Measurements from ENCODE around the gene PRSS2.

- TF ChIP-seq CTCF (conservative IDR thresholded peaks at IDR 0.05 in 1 of 2, IDR thresholded peaks at IDR 0.05 in 1 of 2; ENCODE audit: extremely low read depth in 1 of 2, insufficient read depth in 1 of 2, low read depth in 1 of 2, low read length in 2 of 2) = no peak
- no peak for TF ChIP-seq EZH2 (IDR thresholded peaks at IDR 0.05; ENCODE audit: borderline replicate concordance, low read length)
Observed at GRCh38 chr7:142809671-142810070, 38.9 kb downstream of the PRSS2 start.
